Measurements from ENCODE around the gene SCRG1.

SCRG1 gene

DNA sequence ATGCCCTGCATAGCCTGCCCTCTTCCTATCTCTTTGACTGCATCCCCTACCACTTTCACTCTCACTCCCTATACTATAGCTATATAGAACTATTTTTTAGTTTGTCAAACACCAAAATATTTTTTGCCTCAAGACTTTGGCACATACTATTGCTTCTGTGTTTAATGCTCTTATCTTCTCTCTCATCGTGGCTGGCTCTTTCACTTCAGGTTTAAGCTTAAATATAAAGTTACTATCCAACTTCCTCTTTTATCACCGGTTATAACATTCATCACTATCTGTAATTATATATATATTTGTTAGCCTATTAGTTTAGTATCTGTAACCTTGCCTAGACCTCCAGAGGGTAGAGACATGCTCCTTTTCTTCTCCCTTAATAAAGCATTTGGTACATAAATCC lies 53.3 kb downstream of the SCRG1 start:
- no peaks in the 10 kb centered on the region for H3K9me3 ChIP-seq (ENCODE audit: control insufficient read depth, insufficient read depth, low read depth, low read length)
- TF ChIP-seq ZNF184 (tag by site-specific recombination; IDR thresholded peaks at IDR 0.05): no peak
- no peak for TF ChIP-seq ATF2 (tag by site-specific recombination; IDR thresholded peaks at IDR 0.05; ENCODE audit: low read depth)
- no peak overlapping the region for H3K4me3 ChIP-seq (ENCODE audit: low read depth, low read length)
- CTCF ChIA-PET: interaction anchor here (0.7 to 1.0 kb wide), 4 partner anchors 9 to 24 kb away, joined by 3 to 4 read pairs (median 3); no protein-coding TSS in a partner anchor
- no peaks in the 10 kb centered on the region for H3K4me1 ChIP-seq (ENCODE audit: control insufficient read depth, insufficient read depth, low read length)
- no peak overlapping the region for H3K27ac ChIP-seq (ENCODE audit: extremely low read depth, low read depth, low read length)
- H3K36me3 ChIP-seq (ENCODE audit: control insufficient read depth in 2 of 2, insufficient read depth in 1 of 2, low read length in 2 of 2): no peaks in the 10 kb centered on the region
- POLR2A ChIA-PET: interaction anchor here (1.0 to 2.5 kb wide), 4 partner anchors 11 to 26 kb away, joined by 3 to 31 read pairs (median 6); partner anchors contain the start of gene HMGB2

- no peaks in the 10 kb centered on the region for H3K9me3 ChIP-seq (ENCODE audit: control insufficient read depth, insufficient read depth, low read depth, low read length)
- no peak overlapping the region for H3K27ac ChIP-seq (ENCODE audit: extremely low read depth, low read depth, low read length)
- no peaks in the 10 kb centered on the region for H3K36me3 ChIP-seq (ENCODE audit: control insufficient read depth in 2 of 2, insufficient read depth in 1 of 2, low read length in 2 of 2)
- TF ChIP-seq ZNF623 (tag by site-specific recombination; IDR thresholded peaks at IDR 0.05): no peak
- no peak for TF ChIP-seq ZNF280D (tag by site-specific recombination; IDR thresholded peaks at IDR 0.05)
- no peak for TF ChIP-seq REST (tag by site-specific recombination; IDR thresholded peaks at IDR 0.05)
- no peak for TF ChIP-seq ZNF24 (tag by site-specific recombination; IDR thresholded peaks at IDR 0.05)
- TF ChIP-seq, protein P1, sequence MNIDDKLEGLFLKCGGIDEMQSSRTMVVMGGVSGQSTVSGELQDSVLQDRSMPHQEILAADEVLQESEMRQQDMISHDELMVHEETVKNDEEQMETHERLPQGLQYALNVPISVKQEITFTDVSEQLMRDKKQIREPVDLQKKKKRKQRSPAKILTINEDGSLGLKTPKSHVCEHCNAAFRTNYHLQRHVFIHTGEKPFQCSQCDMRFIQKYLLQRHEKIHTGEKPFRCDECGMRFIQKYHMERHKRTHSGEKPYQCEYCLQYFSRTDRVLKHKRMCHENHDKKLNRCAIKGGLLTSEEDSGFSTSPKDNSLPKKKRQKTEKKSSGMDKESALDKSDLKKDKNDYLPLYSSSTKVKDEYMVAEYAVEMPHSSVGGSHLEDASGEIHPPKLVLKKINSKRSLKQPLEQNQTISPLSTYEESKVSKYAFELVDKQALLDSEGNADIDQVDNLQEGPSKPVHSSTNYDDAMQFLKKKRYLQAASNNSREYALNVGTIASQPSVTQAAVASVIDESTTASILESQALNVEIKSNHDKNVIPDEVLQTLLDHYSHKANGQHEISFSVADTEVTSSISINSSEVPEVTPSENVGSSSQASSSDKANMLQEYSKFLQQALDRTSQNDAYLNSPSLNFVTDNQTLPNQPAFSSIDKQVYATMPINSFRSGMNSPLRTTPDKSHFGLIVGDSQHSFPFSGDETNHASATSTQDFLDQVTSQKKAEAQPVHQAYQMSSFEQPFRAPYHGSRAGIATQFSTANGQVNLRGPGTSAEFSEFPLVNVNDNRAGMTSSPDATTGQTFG (tag by site-specific recombination; IDR thresholded peaks at IDR 0.05; ENCODE audit: borderline replicate concordance): no peak
- TF ChIP-seq, protein P2, sequence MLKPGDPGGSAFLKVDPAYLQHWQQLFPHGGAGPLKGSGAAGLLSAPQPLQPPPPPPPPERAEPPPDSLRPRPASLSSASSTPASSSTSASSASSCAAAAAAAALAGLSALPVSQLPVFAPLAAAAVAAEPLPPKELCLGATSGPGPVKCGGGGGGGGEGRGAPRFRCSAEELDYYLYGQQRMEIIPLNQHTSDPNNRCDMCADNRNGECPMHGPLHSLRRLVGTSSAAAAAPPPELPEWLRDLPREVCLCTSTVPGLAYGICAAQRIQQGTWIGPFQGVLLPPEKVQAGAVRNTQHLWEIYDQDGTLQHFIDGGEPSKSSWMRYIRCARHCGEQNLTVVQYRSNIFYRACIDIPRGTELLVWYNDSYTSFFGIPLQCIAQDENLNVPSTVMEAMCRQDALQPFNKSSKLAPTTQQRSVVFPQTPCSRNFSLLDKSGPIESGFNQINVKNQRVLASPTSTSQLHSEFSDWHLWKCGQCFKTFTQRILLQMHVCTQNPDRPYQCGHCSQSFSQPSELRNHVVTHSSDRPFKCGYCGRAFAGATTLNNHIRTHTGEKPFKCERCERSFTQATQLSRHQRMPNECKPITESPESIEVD (tag by site-specific recombination; IDR thresholded peaks at IDR 0.05): no peak
- TF ChIP-seq YY2 (tag by site-specific recombination; IDR thresholded peaks at IDR 0.05): no peak
- no peak for TF ChIP-seq ZNF146 (tag by site-specific recombination; IDR thresholded peaks at IDR 0.05)
- ChIA-PET CTCF (no interaction called here), POLR2A (interaction anchor here (1.7 kb wide), 1 partner anchor 9 kb away, joined by 6 read pairs; the partner anchor contains the start of gene HMGB2)
- H3K4me3 ChIP-seq (ENCODE audit: low read depth, low read length): no peak overlapping the region
- H3K4me1 ChIP-seq (ENCODE audit: control insufficient read depth, insufficient read depth, low read length): no peaks in the 10 kb centered on the region
Observed at GRCh38 chr4:173343832-173344397, 55.0 kb downstream of the SCRG1 start.

Measured in HEK293 (cell line).